Breast epithelium (tissue), 3 donors: ENCODE measurements around the gene FSTL4.

Experiments used
- CTCF ChIP-seq, 3 donors: fragments of 450-650 bp; IDR thresholded peaks; one replicate each; pipeline ENCODE4 v1.5.1; 2016 to 2017; ENCODE audit warnings: antibody characterized with exemption in 3 of 3, mild to moderate bottlenecking in 3 of 3, moderate library complexity in 3 of 3
- POLR2A ChIP-seq: fragments of 450-650 bp; IDR thresholded peaks from one replicate; pipeline ENCODE4 v1.6.1; 2016; ENCODE audit warnings: antibody characterized with exemption, mild to moderate bottlenecking, moderate library complexity
- POLR2AphosphoS5 ChIP-seq, 3 donors: sonication (generic); formaldehyde crosslinking; IDR thresholded peaks; one replicate each; pipeline ENCODE4 v1.6.1; 2017; ENCODE audit warnings: antibody characterized with exemption in 3 of 3

- TF ChIP-seq CTCF (IDR thresholded peaks at IDR 0.05) (no peak), POLR2A (no peak), POLR2AphosphoS5 (IDR thresholded peaks at IDR 0.05) (no peak)
Measured at GRCh38 chr5:133222979-133223378, 389.4 kb downstream of the FSTL4 start.
